Esophagus squamous epithelium (tissue), 4 donors: ENCODE results near the gene CREM.

Source experiments
- POLR2A ChIP-seq, 4 donors: fragments of 450-650 bp; IDR thresholded peaks; one replicate each; pipeline ENCODE4 v1.6.1; 2017; ENCODE audit warnings: antibody characterized with exemption in 4 of 4, mild to moderate bottlenecking in 4 of 4, moderate library complexity in 3 of 4
- TF ChIP-seq, protein P1 (sequence below), 6 experiments: fragments of 450-650 bp in 4 of 6; fragments of 200-600 bp in 2 of 6; sonication (generic) in 2 of 6; IDR thresholded peaks; one replicate each; pipeline ENCODE4 v1.5.1; 2016 to 2019; ENCODE audit warnings: antibody characterized with exemption in 6 of 6, mild to moderate bottlenecking in 4 of 6, moderate library complexity in 4 of 6

GRCh38 chr10:35204650-35205319 is 78.1 kb downstream of the CREM start:
- TF ChIP-seq, protein P1, sequence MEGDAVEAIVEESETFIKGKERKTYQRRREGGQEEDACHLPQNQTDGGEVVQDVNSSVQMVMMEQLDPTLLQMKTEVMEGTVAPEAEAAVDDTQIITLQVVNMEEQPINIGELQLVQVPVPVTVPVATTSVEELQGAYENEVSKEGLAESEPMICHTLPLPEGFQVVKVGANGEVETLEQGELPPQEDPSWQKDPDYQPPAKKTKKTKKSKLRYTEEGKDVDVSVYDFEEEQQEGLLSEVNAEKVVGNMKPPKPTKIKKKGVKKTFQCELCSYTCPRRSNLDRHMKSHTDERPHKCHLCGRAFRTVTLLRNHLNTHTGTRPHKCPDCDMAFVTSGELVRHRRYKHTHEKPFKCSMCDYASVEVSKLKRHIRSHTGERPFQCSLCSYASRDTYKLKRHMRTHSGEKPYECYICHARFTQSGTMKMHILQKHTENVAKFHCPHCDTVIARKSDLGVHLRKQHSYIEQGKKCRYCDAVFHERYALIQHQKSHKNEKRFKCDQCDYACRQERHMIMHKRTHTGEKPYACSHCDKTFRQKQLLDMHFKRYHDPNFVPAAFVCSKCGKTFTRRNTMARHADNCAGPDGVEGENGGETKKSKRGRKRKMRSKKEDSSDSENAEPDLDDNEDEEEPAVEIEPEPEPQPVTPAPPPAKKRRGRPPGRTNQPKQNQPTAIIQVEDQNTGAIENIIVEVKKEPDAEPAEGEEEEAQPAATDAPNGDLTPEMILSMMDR (IDR thresholded peaks at IDR 0.05), result no peak
- no peak for TF ChIP-seq POLR2A (IDR thresholded peaks at IDR 0.05)
